Measurements from ENCODE around the gene TRIM67.

DNA sequence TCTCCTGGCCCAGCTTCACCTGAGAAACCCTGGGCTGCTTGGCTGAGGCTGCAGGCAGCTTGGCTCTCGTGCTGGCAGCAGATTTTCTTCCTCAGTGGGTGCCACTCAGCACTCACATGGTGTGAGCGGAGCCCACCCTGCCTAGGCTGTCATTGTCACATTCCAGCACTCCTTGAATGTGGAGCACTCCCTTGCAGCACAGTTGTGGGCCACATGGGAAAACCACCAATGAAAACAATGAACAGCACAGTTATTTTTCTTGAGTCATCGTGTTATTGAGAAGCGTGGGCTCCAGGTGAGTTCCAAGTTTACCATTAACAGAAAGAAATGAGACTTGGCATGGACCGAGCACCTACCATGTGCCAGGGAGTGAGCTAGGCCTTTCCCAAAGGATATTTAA is 27.2 kb upstream of the TRIM67 start:
- TF ChIP-seq, protein P1, sequence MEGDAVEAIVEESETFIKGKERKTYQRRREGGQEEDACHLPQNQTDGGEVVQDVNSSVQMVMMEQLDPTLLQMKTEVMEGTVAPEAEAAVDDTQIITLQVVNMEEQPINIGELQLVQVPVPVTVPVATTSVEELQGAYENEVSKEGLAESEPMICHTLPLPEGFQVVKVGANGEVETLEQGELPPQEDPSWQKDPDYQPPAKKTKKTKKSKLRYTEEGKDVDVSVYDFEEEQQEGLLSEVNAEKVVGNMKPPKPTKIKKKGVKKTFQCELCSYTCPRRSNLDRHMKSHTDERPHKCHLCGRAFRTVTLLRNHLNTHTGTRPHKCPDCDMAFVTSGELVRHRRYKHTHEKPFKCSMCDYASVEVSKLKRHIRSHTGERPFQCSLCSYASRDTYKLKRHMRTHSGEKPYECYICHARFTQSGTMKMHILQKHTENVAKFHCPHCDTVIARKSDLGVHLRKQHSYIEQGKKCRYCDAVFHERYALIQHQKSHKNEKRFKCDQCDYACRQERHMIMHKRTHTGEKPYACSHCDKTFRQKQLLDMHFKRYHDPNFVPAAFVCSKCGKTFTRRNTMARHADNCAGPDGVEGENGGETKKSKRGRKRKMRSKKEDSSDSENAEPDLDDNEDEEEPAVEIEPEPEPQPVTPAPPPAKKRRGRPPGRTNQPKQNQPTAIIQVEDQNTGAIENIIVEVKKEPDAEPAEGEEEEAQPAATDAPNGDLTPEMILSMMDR (IDR thresholded peaks at IDR 0.05; ENCODE audit: poor library complexity), result no peak
- TF ChIP-seq EZH2 (IDR thresholded peaks at IDR 0.05; ENCODE audit: borderline replicate concordance) (no peak), EZH2phosphoT487 (IDR thresholded peaks at IDR 0.05; ENCODE audit: low read depth, severe bottlenecking, unreplicated experiment) (no peak)

Data from hepatocyte (in vitro differentiated cells).